Bronchial epithelial cell (primary cell): Measurements from ENCODE around the gene PIP5KL1. TPM values are rescaled to one million over a fixed set of nuclear protein-coding genes. Genes with fewer than 3 reads are reported as not detected.

Source experiments
- DNase-seq: peaks from one replicate; pipeline ENCODE4 v3.0.0-alpha.2; 2010; ENCODE audit warnings: low read depth
- FAIRE-seq: peaks from 2 replicates; lab custom pipeline; 2011; peaks lifted over from hg19 to GRCh38; lab: Jason Lieb, UNC
- H3K27me3 ChIP-seq: 2 replicates; pipeline ENCODE4 v1.5.1; 2011; ENCODE audit warnings: low read length; ENCODE audit not compliant: control insufficient read depth, insufficient read depth
- H3K36me3 ChIP-seq: 2 replicates; pipeline ENCODE4 v1.5.1; 2011; ENCODE audit warnings: low read length; ENCODE audit not compliant: control insufficient read depth, insufficient read depth
- H3K4me3 ChIP-seq: 2 replicates; pipeline ENCODE4 v1.5.1; 2011; ENCODE audit warnings: mild to moderate bottlenecking, low read depth, low read length, control low read depth
- total RNA-seq: library from RNA; depleted of rRNA; stranded (reverse); fragments of >200 nt; gene quantifications from 2 replicates; pipeline ENCODE4 v1.2.1, GENCODE V29; 2014
- TF ChIP-seq, protein P1 (sequence below): IDR thresholded peaks from 2 replicates; pipeline ENCODE4 v1.5.1; 2011; ENCODE audit warnings: mild to moderate bottlenecking, moderate library complexity, low read length, control low read depth, inconsistent platforms; ENCODE audit not compliant: insufficient read depth, severe bottlenecking

The PIP5KL1 gene
- total RNA-seq, 1 donor from 2014 or later = 2.1 TPM

DNA sequence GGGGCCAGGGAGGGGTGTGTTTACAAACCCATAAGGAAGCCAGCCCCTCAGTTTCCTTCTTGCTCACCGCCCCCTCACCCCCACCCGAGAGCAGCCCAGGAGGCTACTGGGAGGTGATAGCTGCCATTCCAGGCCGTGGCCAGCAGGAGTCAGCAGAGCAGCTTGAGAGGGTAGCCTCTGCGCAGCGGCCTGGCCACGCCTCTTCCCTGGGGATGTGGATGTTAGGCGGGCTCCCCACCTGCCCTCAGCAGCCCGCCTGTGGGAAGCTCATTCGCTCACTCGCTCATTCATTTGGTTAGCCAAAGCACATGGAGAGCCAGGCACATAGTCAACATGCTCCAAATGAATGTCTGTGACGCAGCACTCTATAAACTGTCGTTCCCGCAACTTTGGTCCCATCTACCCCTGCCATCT lies 13.2 kb upstream of the PIP5KL1 start:
- H3K36me3 ChIP-seq = peaks cover 32% of the 10 kb centered on the region
- TF ChIP-seq, protein P1, sequence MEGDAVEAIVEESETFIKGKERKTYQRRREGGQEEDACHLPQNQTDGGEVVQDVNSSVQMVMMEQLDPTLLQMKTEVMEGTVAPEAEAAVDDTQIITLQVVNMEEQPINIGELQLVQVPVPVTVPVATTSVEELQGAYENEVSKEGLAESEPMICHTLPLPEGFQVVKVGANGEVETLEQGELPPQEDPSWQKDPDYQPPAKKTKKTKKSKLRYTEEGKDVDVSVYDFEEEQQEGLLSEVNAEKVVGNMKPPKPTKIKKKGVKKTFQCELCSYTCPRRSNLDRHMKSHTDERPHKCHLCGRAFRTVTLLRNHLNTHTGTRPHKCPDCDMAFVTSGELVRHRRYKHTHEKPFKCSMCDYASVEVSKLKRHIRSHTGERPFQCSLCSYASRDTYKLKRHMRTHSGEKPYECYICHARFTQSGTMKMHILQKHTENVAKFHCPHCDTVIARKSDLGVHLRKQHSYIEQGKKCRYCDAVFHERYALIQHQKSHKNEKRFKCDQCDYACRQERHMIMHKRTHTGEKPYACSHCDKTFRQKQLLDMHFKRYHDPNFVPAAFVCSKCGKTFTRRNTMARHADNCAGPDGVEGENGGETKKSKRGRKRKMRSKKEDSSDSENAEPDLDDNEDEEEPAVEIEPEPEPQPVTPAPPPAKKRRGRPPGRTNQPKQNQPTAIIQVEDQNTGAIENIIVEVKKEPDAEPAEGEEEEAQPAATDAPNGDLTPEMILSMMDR = peak; percentile 91
- DNase-seq (peak; percentile 58), FAIRE-seq (no peak)
- H3K27me3 ChIP-seq = no peaks in the 10 kb centered on the region
- H3K4me3 ChIP-seq = no peak overlapping the region

DNA sequence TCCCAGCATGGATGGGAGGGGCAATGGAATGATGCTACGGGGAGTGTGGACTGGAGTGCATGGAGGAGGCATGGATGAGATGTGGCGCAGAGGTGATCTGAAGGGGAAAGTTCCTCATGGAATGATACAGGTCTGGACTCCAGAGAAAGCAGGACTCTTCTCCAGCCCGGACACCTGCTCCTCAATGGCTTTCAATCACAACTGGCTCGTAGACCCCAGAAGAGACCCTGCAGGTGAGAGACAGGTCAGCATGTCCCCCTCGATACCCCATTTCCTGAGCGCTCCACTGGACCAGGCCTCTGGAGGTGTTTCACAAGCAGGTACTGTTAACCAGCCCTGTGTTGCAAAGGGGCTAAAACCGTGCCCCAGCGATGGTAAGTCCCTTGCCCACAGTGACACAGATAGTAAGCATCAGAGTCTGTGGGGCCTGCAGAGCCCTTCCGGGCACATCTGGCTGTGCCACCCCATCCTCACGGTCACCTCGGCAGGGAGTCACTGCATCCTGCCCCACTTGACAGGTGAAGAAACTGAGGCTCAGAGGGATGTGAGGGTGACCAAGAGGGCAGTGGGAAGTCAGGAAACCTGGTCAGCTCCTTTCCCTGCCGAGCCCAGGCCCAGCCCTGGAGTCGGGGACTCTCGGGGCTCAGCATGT lies 12.6 kb upstream of the PIP5KL1 start:
- H3K4me3 ChIP-seq = no peak overlapping the region
- FAIRE-seq = no peak
- TF ChIP-seq, protein P1 = no peak
- peaks cover 32% of the 10 kb centered on the region for H3K36me3 ChIP-seq
- DNase-seq = no peak
- no peaks in the 10 kb centered on the region for H3K27me3 ChIP-seq

DNA sequence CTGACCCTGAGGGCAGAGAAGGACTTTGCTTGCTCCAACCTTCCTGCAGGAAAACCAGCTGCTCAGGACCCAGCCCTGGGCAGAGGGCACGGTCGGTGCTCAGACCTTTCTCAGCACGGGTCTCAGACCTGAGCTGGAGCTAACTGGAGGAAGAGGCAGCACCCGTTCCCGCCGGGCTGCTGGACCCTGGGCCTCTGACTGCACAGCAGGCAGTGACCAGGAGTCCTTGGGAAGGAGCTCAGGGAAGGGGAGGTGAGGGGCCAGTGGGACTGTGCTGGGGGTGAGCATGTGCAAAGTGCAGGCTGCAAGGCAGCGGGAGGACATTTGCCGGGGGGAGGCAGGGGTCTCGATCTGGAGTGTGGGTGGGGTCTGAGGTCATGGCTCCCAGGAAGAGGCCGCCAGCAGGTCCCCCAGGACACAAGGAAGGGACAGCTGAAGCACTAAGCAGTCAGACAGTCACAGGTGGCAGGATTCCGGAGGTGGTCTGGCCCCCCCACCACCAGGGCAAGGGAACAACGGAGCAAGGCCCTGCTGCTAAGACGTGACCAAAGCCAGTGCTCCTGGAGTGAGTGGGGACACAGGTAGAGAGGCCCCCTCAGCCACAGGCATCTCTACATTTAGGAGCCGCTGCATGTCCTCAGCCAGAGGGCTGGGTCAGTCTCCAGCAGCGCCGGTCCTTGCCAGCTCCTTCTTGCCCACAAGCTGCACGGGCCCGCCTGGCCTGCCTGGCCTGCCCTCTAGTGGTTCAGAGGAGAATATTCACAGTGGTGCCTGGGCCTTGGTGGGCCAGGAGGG lies 11.8 kb upstream of the PIP5KL1 start:
- TF ChIP-seq, protein P1 = peak; percentile 86
- FAIRE-seq (no peak), DNase-seq (no peak)
- Histone ChIP-seq H3K36me3 (peaks cover 30% of the 10 kb centered on the region), H3K4me3 (no peak overlapping the region), H3K27me3 (no peaks in the 10 kb centered on the region)

DNA sequence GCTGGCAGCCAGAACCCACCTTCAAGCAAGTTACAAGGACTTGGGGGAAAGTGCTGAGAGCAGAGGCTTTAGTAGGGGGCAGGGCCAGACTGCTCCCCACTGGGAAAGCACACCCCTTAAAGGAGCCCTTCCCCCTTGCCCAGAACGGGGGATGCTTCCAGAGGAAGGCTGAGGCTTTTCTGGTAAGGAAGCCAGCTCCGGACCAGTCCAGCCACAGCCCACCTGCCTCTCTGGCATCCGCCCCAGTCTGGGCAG lies 11.3 kb upstream of the PIP5KL1 start:
- H3K36me3 ChIP-seq = peaks cover 30% of the 10 kb centered on the region
- H3K27me3 ChIP-seq = no peaks in the 10 kb centered on the region
- no peak overlapping the region for H3K4me3 ChIP-seq
- DNase-seq = no peak
- TF ChIP-seq, protein P1 = no peak
- FAIRE-seq = no peak

DNA sequence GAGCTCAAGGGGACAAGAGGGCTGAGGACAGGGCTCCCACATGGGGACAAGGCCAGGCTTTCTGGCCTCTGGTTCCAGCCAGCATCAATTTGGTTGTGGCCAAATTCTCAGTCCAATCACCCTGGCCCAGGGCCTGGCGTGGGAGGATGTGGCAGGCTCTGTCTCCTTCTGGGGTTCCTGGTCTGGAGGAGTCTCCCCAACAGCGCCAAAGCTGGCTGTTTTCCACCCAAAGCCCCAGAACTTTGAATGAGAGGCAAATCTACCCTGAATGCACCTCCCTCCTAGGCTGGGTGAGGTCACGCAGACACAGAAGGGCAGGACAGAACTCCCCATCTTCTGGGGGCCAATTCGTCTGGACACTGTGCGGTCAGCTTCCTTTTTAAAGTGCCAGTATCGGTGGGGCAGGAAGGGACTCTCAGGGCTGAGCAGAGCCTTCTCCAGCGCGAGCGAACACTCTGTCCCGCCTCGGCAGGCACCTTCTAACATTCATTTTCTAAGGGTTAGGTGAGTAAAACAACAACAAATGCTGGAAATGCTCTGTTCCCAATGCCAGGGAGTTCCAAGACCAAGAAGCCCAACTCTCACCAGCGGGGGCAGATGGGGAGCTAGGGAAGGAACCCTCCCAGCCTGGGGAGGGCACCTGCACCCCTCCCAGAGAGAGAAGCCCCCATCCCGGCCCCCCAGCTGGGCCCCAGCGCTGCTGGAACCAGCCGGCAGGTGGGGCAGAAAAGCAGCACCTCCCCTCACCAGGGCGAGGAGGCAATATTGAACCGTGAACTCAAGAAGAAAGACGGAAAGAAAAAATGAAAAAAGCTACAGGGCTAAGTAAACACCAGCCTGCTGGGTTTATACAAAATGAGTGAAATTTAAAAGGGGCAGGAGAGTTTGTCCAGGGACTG lies 10.7 kb upstream of the PIP5KL1 start:
- Histone ChIP-seq H3K4me3 (no peak overlapping the region), H3K27me3 (no peaks in the 10 kb centered on the region), H3K36me3 (peaks cover 31% of the 10 kb centered on the region)
- TF ChIP-seq, protein P1 = no peak
- DNase-seq (no peak), FAIRE-seq (no peak)
